ENCODE measurements around the gene TCTN1.

GRCh38 chr12:110638796-110639195 is 24.9 kb downstream of the TCTN1 start:
- TF ChIP-seq CTCF (IDR thresholded peaks at IDR 0.05) (no peak), POLR2A (IDR thresholded peaks at IDR 0.05) (no peak)

All from right lobe of liver (tissue), 4 donors.